HG03175 (cell line): ENCODE data around the gene PCDHGA5.
A peak's percentile ranks its signal among the peaks of the same experiment; 100 is the strongest.
"Not testable (repeated sequence)": the region's sequence is repeated elsewhere in the genome, so short reads cannot be mapped to it uniquely, and the experiment has no call there.

Experiments
- ATAC-seq: cut with Tn5 transposase; IDR thresholded peaks from one replicate; pipeline ENCODE4 v1.9.1; 2021; ENCODE audit warnings: mild to moderate bottlenecking, moderate library complexity; ENCODE audit not compliant: unreplicated experiment

Gene PCDHGA5

GRCh38 chr5:141412854-141413539 is 49.0 kb downstream of the PCDHGA5 start, which contains the start of gene PCDHGA10:
Gene PCDHGA10 (plus strand): TSS chr5:141412987. CDS start chr5:141413176, 189 bp downstream.
- ATAC-seq: peak; percentile 77

- ATAC-seq: no peak
Observed at GRCh38 chr5:141413540-141414069, 49.6 kb downstream of the PCDHGA5 start.

GRCh38 chr5:141414548-141415274 is 50.7 kb downstream of the PCDHGA5 start:
- not testable (repeated sequence) for ATAC-seq

- not testable (repeated sequence) for ATAC-seq
Observed at GRCh38 chr5:141415275-141415618, 51.3 kb downstream of the PCDHGA5 start.
